HepG2 (cell line): ENCODE results near the gene RGS6. TPM values are rescaled to one million over a fixed set of nuclear protein-coding genes. Genes with fewer than 3 reads are reported as not detected.

Source experiments
- ATAC-seq: fragments of 200-7000 bp; cut with Tn5 transposase; 3 replicates; pipeline ENCODE4 v1.9.1; 2020; ENCODE audit warnings: mild to moderate bottlenecking, moderate library complexity
- BruUV-seq: library from RNA; stranded (reverse); fragments of 400-500 nt; replicated peaks from 2 replicates; lab custom pipeline; 2021; lab: Mats Ljungman, UMichigan
- CTCF ChIA-PET: fragments of 300-600 bp; formaldehyde crosslinking; extraction: SDS; loops from one replicate; lab custom pipeline; 2021; ENCODE audit warnings: low total read pairs, inconsistent platforms, low intra/inter-chr PET ratio; lab: Yijun Ruan, JAX
- POLR2A ChIA-PET: fragments of 350-600 bp; sonication (Branson Sonifier 250); formaldehyde crosslinking; loops from one replicate; lab custom pipeline; 2020; ENCODE audit warnings: antibody characterized with exemption, inconsistent platforms; lab: Yijun Ruan, JAX
- DNase-seq: peaks from one replicate; pipeline ENCODE4 v3.0.0-alpha.2; 2015; ENCODE audit warnings: low spot score
- FAIRE-seq: peaks from 3 replicates; lab custom pipeline; 2011; peaks lifted over from hg19 to GRCh38; lab: Jason Lieb, UNC
- H2AFZ ChIP-seq: one replicate; pipeline ENCODE4 v1.6.1; 2011; ENCODE audit warnings: low read length, inconsistent platforms
- H3K27ac ChIP-seq: fragments of 300-600 bp; 3 replicates; pipeline ENCODE4 v1.8.0; 2011; ENCODE audit warnings: mixed run types, mild to moderate bottlenecking, mixed read lengths, low read length, inconsistent platforms; ENCODE audit not compliant: insufficient read depth; ENCODE audit errors: extremely low read length
- H3K27me3 ChIP-seq, 2 experiments: fragments of 200-600 bp in 1 of 2; 2 replicates in 1 of 2; 3 replicates in 1 of 2; pipeline versions ENCODE4 v1.6.0 to v1.8.0; 2011; ENCODE audit warnings: low read length in 2 of 2, mild to moderate bottlenecking in 2 of 2, moderate library complexity in 2 of 2, inconsistent platforms in 1 of 2; ENCODE audit not compliant: insufficient read depth in 2 of 2, control insufficient read depth in 1 of 2
- H3K36me3 ChIP-seq, 2 experiments: fragments of 200-600 bp in 1 of 2; replicated peaks in 1 of 2; 2 replicates in 1 of 2; 3 replicates in 1 of 2; pipeline versions ENCODE4 v1.5.1 to v1.8.0; 2011; ENCODE audit warnings: low read length in 2 of 2, inconsistent platforms in 1 of 2; ENCODE audit not compliant: insufficient read depth in 2 of 2, control insufficient read depth in 1 of 2
- H3K4me1 ChIP-seq: 2 replicates; pipeline ENCODE4 v1.5.1; 2012; ENCODE audit warnings: low read length, inconsistent platforms; ENCODE audit not compliant: insufficient read depth
- H3K4me2 ChIP-seq: 2 replicates; pipeline ENCODE4 v1.6.0; 2011; ENCODE audit warnings: low read depth, low read length, inconsistent platforms
- H3K4me3 ChIP-seq, 3 experiments: fragments of 200-600 bp in 1 of 3; sonication (generic), shearing (Covaris generic) in 1 of 3; replicated peaks in 1 of 3; 2 replicates each; pipeline ENCODE4 v1.5.1; 2011 to 2016; ENCODE audit warnings: low read length in 3 of 3, inconsistent platforms in 2 of 3, low read depth in 2 of 3, mild to moderate bottlenecking in 2 of 3, control low read depth in 1 of 3, mixed read lengths in 1 of 3; ENCODE audit not compliant: insufficient read depth in 1 of 3
- H3K79me2 ChIP-seq: one replicate; pipeline ENCODE4 v1.6.1; 2011; ENCODE audit warnings: low read length, inconsistent platforms; ENCODE audit not compliant: insufficient read depth
- H3K9ac ChIP-seq: 2 replicates; pipeline ENCODE4 v1.6.0; 2011; ENCODE audit warnings: mild to moderate bottlenecking, low read depth, low read length, inconsistent platforms; ENCODE audit not compliant: insufficient read depth
- H3K9me3 ChIP-seq: 2 replicates; pipeline ENCODE4 v1.5.1; 2012; ENCODE audit warnings: mild to moderate bottlenecking, low read length
- H4K20me1 ChIP-seq: 2 replicates; pipeline ENCODE4 v1.6.0; 2011; ENCODE audit warnings: inconsistent platforms, mild to moderate bottlenecking, low read length, moderate library complexity; ENCODE audit not compliant: insufficient read depth
- AFF4 ChIP-seq: sonication (generic); formaldehyde crosslinking; IDR thresholded peaks from 2 replicates; pipeline ENCODE4 v1.4.0; 2020; ENCODE audit warnings: missing genetic modification reagents
- ATF7 ChIP-seq, 2 experiments: fragments of 450-650 bp in 1 of 2; sonication (generic) in 1 of 2; formaldehyde crosslinking in 1 of 2; IDR thresholded peaks; 2 replicates each; pipeline versions ENCODE4 v1.4.0 to v1.6.1; 2016 to 2020; ENCODE audit warnings: antibody characterized with exemption in 1 of 2, mild to moderate bottlenecking in 1 of 2, missing genetic modification reagents in 1 of 2
- FOXM1 ChIP-seq: sonication (generic); formaldehyde crosslinking; IDR thresholded peaks from 2 replicates; pipeline ENCODE4 v1.5.0; 2020; ENCODE audit warnings: missing genetic modification reagents
- GTF3A ChIP-seq: sonication (generic); formaldehyde crosslinking; conservative IDR thresholded peaks from 2 replicates; pipeline ENCODE4 v1.4.0; 2020; ENCODE audit warnings: mild to moderate bottlenecking, missing genetic modification reagents
- HOXA9 ChIP-seq: sonication (generic); formaldehyde crosslinking; IDR thresholded peaks from 2 replicates; pipeline ENCODE4 v1.8.1; 2022; ENCODE audit warnings: missing genetic modification reagents, mild to moderate bottlenecking, moderate library complexity, borderline replicate concordance
- ISX ChIP-seq: sonication (generic); formaldehyde crosslinking; conservative IDR thresholded peaks from 2 replicates; pipeline ENCODE4 v1.5.0; 2020; ENCODE audit warnings: missing genetic modification reagents
- MEIS1 ChIP-seq: sonication (generic); formaldehyde crosslinking; IDR thresholded peaks from 2 replicates; pipeline ENCODE4 v1.9.0; 2021; ENCODE audit warnings: mild to moderate bottlenecking, missing genetic modification reagents, moderate library complexity, borderline replicate concordance
- PAF1 ChIP-seq: IDR thresholded peaks from 2 replicates; pipeline ENCODE4 v1.6.1; 2016; ENCODE audit warnings: missing genetic modification reagents, missing compliant biosample characterization
- SCMH1 ChIP-seq: sonication (generic); formaldehyde crosslinking; IDR thresholded peaks from 2 replicates; pipeline ENCODE4 v1.9.0; 2021; ENCODE audit warnings: missing genetic modification reagents, mild to moderate bottlenecking, borderline replicate concordance
- TCF12 ChIP-seq, 2 experiments: fragments of 450-650 bp in 1 of 2; sonication (generic) in 1 of 2; formaldehyde crosslinking in 1 of 2; IDR thresholded peaks; 2 replicates each; pipeline versions ENCODE4 v1.6.1 to v1.8.0; 2017 to 2022; ENCODE audit warnings: antibody characterized with exemption in 1 of 2, mild to moderate bottlenecking in 1 of 2, missing genetic modification reagents in 1 of 2, moderate library complexity in 1 of 2
- ZNF569 ChIP-seq: sonication (generic); formaldehyde crosslinking; IDR thresholded peaks from 2 replicates; pipeline ENCODE4 v1.5.0; 2020; ENCODE audit warnings: mild to moderate bottlenecking, missing genetic modification reagents, moderate library complexity, borderline replicate concordance
- ZNF570 ChIP-seq: sonication (generic); formaldehyde crosslinking; IDR thresholded peaks from 2 replicates; pipeline ENCODE4 v1.4.0; 2020; ENCODE audit warnings: mild to moderate bottlenecking, missing genetic modification reagents, borderline replicate concordance
- ZNF598 ChIP-seq: sonication (generic); formaldehyde crosslinking; IDR thresholded peaks from 2 replicates; pipeline ENCODE4 v1.5.1; 2020; ENCODE audit warnings: mild to moderate bottlenecking, missing genetic modification reagents, borderline replicate concordance
- ZNF772 ChIP-seq: sonication (generic); formaldehyde crosslinking; IDR thresholded peaks from 2 replicates; pipeline ENCODE4 v1.5.0; 2020; ENCODE audit warnings: mild to moderate bottlenecking, missing genetic modification reagents
- ZNF83 ChIP-seq: sonication (generic); formaldehyde crosslinking; IDR thresholded peaks from 2 replicates; pipeline ENCODE4 v1.4.0; 2020; ENCODE audit warnings: missing genetic modification reagents, mild to moderate bottlenecking, borderline replicate concordance
- ZNF850 ChIP-seq: sonication (generic); formaldehyde crosslinking; conservative IDR thresholded peaks from 2 replicates; pipeline ENCODE4 v1.9.0; 2021; ENCODE audit warnings: mild to moderate bottlenecking, missing genetic modification reagents
- WGBS: methylation state at CpG from one replicate; pipeline ENCODE4 v1.1.6; 2017; ENCODE audit warnings: low lambda C conversion rate; 5-methylcytosine and 5-hydroxymethylcytosine counted together
- in situ Hi-C: cut with HindIII; loops from 2 replicates; pipeline ENCODE4 v1.10.0; 2017; ENCODE audit warnings: low pct_unique_long_range_greater_than_20kb; ENCODE audit not compliant: extremely low pct_ligation_motif_present
- intact Hi-C: fragments of 100-400 bp; cut with micrococcal nuclease; formaldehyde crosslinking; loops from one replicate; pipeline ENCODE4 v1.10.0; 2022; ENCODE audit not compliant: unreplicated experiment
- polyA plus RNA-seq, 8 experiments: library from polyadenylated mRNA; depleted of rRNA in 3 of 8; stranded (reverse) in 7 of 8; unstranded in 1 of 8; fragments of >200 nt; fragmentation: Illumina TruSeq in 4 of 8; extraction: Trizol in 4 of 8; gene quantifications; 2 replicates each; pipeline versions ENCODE4 v1.2.1 to v1.2.3, GENCODE V29; 2011 to 2016; ENCODE audit warnings: low read depth in 4 of 8, missing spikeins in 1 of 8, mixed read lengths in 1 of 8; ENCODE audit not compliant: insufficient read depth in 1 of 8
- total RNA-seq, 5 experiments: library from RNA; depleted of rRNA; stranded (reverse); fragments of >200 nt; fragmentation: Illumina TruSeq; extraction: Trizol; gene quantifications; 2 replicates each; pipeline ENCODE4 v1.2.3, GENCODE V29; 2016; ENCODE audit warnings: low read depth in 1 of 5

RGS6 gene
- total and polyA plus RNA-seq, 2 of the 13 experiments (the other 11 are each of a cell fraction or from before 2014, with no cell fraction given) = not detected

GRCh38 chr14:72443256-72443655, 511.0 kb downstream of the RGS6 start:
- Histone ChIP-seq H3K27me3 (peaks cover 0 to 1% of the 10 kb centered on the region in 2 experiments; a peak in 2 of 5 replicates), H3K9me3 (no peaks in the 10 kb centered on the region), H4K20me1 (no peaks in the 10 kb centered on the region), H3K79me2 (no peaks in the 10 kb centered on the region), H3K9ac (no peak overlapping the region), H2AFZ (no peak overlapping the region), H3K27ac (no peak overlapping the region)
- ATAC-seq (no peak), FAIRE-seq (no peak)
- WGBS = 17% methylated on average over 2 of the region's 2 CpGs
- ChIA-PET POLR2A (no interaction called here), CTCF (no interaction called here)
- in situ Hi-C loops = no loop called here
- intact Hi-C loops = no loop called here
- BruUV-seq = no TSS peak
- TF ChIP-seq PAF1 (CRISPR knock-in tag) = no peak
- no peak for TF ChIP-seq ISX
- TF ChIP-seq ZNF598 (CRISPR knock-in tag) = no peak
- TF ChIP-seq, all 625 proteins: peak for 0
- Histone ChIP-seq H3K4me2 (no peak overlapping the region), H3K4me3 (no peak overlapping the region), H3K36me3 (no peaks in the 10 kb centered on the region), H3K4me1 (no peaks in the 10 kb centered on the region)
- no peak for DNase-seq

GRCh38 chr14:72443991-72444441, 511.8 kb downstream of the RGS6 start:
- intact Hi-C loops = no loop called here
- Histone ChIP-seq H3K4me1 (no peaks in the 10 kb centered on the region), H3K36me3 (no peaks in the 10 kb centered on the region), H3K4me3 (no peak overlapping the region), H3K9me3 (no peaks in the 10 kb centered on the region), H3K27me3 (peaks cover 0 to 1% of the 10 kb centered on the region in 2 experiments; a peak in 2 of 5 replicates), H2AFZ (no peak overlapping the region), H3K27ac (no peak overlapping the region), H4K20me1 (no peaks in the 10 kb centered on the region), H3K4me2 (no peak overlapping the region), H3K9ac (no peak overlapping the region), H3K79me2 (no peaks in the 10 kb centered on the region)
- FAIRE-seq = no peak
- no peak for ATAC-seq
- no TSS peak for BruUV-seq
- WGBS = 4% methylated on average over 8 of the region's 8 CpGs
- no peak for DNase-seq
- POLR2A ChIA-PET = no interaction called here
- CTCF ChIA-PET = no interaction called here
- in situ Hi-C loops = no loop called here
- no peak for TF ChIP-seq HOXA9 (CRISPR knock-in tag)
- no peak for TF ChIP-seq ZNF569
- TF ChIP-seq MEIS1 (CRISPR knock-in tag) = no peak
- no peak for TF ChIP-seq ATF7 (IDR thresholded peaks at IDR 0.05)
- no peak for TF ChIP-seq ATF7 (CRISPR knock-in tag; IDR thresholded peaks at IDR 0.05)
- no peak for TF ChIP-seq ZNF83 (CRISPR knock-in tag)
- TF ChIP-seq TCF12 (IDR thresholded peaks at IDR 0.05) = no peak
- TF ChIP-seq TCF12 (CRISPR knock-in tag; IDR thresholded peaks at IDR 0.05) = no peak
- TF ChIP-seq AFF4 (CRISPR knock-in tag) = no peak
- no peak for TF ChIP-seq ZNF772
- no peak for TF ChIP-seq FOXM1
- TF ChIP-seq SCMH1 (CRISPR knock-in tag) = no peak
- no peak for TF ChIP-seq GTF3A (CRISPR knock-in tag)
- no peak for TF ChIP-seq ZNF570
- no peak for TF ChIP-seq ZNF850 (CRISPR knock-in tag)
